Medulla oblongata (tissue), 1 donor: ENCODE results near the gene LRBA.

ENCODE experiments used
- DNase-seq: peaks from one replicate; pipeline ENCODE4 v3.0.0-alpha.2; 2015; ENCODE audit errors: extremely low spot score

The LRBA gene

DNA sequence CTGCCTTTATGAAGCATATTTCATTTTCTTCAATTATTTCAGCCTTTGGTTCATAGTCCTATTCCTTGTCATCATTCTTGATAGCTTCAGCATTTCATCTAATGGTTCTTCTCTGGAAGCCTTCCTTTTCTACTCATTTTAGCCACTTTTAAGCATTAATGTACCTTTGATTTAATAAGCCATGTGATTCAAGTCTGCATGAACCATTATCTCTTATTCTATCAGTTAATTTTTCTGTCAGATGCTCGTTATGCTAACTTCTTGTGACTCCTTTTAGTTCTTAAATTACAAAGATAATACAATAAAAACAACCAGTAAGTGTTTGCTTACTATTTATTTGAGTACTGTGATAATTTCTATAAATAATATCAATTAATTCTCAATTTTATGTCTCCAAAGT, 643.2 kb downstream of the LRBA start:
- no peak for DNase-seq

DNA sequence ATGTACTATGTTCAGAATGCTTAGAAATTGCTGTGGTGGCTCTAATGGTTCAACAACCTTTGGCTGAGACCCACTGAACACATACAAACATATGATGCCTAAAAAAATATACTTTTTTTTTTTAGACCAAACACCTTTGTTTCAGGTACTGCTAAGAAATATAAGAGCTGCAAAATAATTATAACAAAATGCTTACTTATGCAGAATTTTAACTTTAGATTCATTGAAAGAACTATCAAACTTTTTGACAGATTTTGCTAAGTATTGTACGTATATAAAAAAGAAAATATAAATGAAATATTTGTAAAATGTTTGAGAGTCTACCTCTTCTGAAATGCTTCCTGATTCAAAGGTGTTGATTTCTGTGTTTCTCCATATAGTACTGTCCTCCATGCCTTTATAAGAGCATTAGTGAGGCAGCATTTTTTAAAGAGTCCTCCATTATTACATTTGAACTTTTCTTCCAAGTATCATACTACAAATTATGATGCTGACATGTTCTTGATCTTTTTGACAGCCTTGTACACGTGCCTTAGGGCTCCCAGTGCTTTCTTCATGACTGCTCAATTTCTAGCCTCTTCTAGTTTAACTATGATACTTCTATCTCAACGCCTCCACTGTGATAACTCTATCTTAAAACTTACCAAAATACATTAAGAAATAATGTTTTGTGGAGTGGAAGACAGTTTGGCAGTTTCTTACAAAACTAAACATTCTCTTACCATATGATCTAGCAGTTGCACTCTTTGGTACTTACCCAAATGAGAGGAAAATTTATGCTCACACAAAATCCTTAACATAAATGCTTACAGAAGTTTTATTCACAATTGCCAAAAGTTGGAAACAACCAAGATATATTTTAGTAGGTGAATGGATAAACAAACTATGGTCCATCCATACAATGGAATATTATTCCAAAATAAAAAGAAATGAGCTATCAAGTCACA, 645.4 kb downstream of the LRBA start:
- no peak for DNase-seq

GRCh38 chr4:150368667-150369066, 646.4 kb downstream of the LRBA start:
- no peak for DNase-seq

GRCh38 chr4:150367326-150367725, 647.8 kb downstream of the LRBA start:
- DNase-seq, result no peak

DNA sequence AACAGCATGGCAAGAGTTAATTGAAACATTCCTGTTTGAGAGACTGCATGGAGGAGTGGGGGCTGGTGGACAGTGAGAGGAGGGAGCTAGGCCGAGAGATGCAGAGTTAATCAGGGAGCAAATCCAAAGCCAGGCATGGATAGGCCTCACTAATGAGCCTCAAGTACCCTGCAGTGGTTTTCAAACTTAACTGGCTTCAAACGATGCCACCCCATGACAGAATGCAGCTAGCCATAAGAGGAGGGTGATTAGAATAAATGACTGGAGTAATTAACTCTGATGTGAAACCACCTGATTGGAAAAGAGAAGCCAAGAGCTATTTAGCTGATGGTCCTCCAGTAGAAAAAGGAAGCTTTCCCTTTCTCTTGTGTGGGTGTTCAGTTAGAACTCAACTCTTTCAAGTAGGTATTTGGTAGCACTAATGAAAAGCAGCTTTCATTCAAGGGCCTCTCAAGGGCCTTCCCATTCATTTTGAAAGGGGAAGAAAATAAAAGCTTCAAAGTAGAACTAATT, 648.5 kb downstream of the LRBA start:
- peak; percentile 51 for DNase-seq

GRCh38 chr4:150363721-150364688, 651.1 kb downstream of the LRBA start:
- no peak for DNase-seq

GRCh38 chr4:150358691-150359090, 656.4 kb downstream of the LRBA start:
- no peak for DNase-seq

- no peak for DNase-seq
Measured at GRCh38 chr4:150357829-150358228, 657.3 kb downstream of the LRBA start.

DNA sequence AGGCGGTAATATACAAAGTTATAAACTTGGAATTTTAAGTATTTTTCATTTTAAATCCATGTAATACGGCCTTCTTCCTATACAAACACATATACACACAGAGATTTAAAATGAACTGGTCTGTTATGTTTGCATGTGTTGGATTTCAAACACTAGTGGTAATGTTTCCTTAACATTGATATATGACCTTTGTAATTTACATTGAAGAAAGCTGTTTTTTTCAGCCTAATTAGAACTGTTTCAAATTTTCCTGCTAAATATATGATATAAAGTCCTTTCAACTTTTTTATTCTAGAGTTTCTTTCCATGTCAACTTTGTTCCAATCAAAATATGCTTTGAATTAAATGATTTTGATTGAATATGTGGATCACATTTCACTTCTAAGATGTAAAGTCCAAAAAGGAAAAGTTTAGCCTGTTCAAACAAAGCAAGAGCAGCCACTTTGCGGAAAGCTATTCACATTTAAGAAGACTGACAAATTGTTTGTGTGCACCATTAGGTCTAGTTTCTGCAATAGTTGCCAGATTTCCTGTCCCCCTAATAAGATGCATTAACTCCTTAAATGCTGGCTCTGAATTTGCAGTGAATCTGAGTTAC, 659.1 kb downstream of the LRBA start:
- no peak for DNase-seq

DNA sequence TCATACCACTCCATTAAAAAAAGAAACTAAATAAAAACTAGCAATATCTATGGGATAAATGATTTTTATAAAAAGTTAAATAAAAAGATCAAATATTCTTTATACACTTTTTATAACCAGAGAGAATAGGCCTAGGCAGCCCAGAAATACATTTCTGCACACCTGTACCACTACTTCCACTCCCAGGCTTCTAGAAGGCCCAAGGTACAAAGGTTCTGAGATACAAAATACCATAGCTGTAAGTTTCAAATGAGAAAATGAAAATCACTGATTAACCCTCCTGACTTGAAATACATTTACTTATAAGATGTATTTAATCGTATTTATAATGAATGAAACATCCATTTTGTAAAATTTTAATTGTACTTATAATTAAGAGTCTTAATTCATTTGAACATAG, 659.7 kb downstream of the LRBA start:
- DNase-seq, result no peak

DNA sequence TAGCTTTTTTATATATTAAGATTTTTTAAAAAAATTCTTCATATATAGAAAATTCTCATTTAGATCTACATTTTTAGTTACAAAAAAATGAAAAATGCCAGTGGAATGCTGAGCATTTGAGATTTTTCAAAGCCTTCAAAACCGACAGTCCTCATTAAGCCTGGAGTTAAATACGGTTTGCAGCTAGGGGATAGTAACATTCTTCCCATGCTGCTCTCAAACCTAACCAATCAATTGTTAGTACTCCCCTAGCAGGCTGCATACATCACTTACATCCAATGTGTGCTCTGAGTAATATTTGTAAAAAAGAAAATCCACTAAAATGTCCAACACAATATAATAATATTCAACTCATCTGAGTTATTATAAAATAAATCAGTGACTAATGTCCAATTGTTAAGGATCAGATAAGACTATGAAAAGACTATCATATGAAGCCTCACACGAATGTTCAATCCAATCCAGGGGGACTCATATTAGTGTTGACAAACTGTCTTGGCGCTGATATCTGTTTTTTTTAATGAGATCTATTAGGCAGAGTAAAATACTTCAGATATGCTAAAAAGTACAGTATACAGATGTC, 660.8 kb downstream of the LRBA start:
- DNase-seq, result no peak

GRCh38 chr4:150348079-150348478, 667.0 kb downstream of the LRBA start:
- DNase-seq, result no peak

DNA sequence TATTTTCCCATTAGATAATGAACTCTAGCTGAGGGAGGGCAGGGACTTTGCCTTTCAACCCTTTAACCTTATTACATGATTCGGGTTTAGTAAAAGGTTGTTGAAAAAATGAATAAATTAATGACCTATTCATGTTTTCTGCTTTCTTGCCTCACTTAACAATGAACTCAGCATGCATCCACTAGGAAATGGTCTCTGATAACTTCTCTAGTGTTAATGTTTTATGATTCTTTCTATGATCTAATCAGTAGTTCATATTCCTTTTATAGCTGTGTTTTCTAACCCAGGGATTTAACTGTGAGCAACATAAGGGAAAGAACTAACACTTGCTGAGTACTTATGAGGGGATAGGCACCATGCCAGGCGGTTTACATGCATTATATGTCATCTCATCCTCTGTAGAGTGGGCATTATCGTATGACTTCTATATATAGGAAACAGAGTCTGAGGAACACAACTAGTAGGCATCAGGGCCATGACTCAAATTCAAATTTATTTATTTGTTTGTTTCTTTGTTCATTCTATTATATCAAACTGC, 669.8 kb downstream of the LRBA start:
- no peak for DNase-seq

GRCh38 chr4:150343796-150344195, 671.3 kb downstream of the LRBA start:
- DNase-seq, result no peak

DNA sequence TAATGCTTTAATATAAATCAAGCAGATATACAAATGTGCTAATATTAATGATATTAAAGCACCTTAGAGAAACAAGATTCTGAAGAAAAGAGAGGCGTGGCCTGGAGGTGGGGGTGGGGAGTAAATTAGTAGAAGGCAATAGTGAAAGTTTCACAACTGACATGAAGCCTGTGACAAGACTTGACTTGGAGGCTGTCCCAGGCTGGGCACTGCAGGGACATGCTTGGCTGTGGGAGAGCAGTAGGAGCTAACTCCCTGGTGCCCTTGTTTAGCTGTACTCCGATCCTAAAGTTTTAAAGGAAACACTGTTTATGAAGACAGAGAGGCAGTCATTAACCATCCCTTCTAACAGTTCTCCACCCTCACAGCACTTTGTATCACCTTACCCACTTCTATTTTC, 672.1 kb downstream of the LRBA start:
- DNase-seq, result peak; percentile 63

GRCh38 chr4:150337734-150338133, 677.4 kb downstream of the LRBA start:
- DNase-seq, result no peak

DNA sequence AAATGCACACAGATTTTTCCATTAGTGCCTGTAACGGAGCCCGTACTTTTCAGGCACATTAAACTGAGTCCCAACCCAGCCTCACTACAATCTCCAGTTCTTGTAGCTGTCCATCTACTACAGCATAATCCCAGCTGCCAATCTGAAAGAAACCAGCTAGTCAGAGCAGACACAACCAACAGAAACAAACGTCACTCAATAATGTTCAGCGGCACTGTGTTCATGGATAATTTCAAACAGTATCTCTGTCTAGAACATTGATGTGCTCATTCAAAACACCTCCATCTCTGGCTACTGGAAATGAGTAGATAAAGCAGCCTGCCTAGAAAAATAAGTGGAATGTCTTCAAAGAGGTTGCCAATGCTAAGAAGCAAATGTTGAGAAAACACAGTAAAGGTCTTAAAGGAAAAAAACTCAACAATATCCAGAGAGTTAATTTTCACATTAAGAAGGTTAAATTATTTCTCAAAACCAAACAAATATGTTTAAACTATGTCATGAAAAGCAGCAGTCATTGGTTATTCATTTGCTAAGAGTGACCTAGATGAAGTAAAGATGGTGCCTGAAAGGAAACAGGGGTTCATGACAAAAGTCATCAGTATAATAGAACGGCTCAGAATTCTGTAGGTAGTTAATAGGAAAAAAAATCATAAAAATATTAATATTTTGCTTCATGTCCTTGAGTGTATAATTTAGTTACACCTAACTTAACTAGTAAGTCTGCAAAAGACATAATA, 678.2 kb downstream of the LRBA start:
- no peak for DNase-seq

GRCh38 chr4:150332961-150333360, 682.1 kb downstream of the LRBA start:
- DNase-seq, result no peak

GRCh38 chr4:150332086-150332485, 683.0 kb downstream of the LRBA start:
- no peak for DNase-seq

- DNase-seq, result no peak
Measured at GRCh38 chr4:150329373-150329772, 685.7 kb downstream of the LRBA start.

DNA sequence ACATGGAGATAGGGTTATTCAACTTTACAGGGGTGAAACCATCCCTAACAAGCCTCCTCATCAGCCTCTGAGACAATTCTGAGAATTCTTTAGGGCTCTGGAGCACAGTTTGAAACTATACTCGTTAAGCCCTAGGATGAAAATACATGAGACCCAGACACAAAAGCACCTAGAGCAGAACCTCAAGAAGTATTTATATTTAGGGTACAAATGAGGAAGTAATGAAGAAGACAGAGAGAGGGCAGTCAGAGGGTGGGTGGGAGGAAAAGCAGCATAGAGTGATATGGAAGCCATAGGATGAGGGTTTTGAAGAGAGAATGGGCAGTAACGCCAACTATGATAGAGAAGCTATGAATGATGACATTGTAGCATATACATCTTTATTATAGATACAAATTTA, 686.6 kb downstream of the LRBA start:
- no peak for DNase-seq
